IPS DF 4.7 (cell line): ENCODE data around the gene FBXO41.
"Not testable (repeated sequence)": the region's sequence is repeated elsewhere in the genome, so short reads cannot be mapped to it uniquely, and the experiment has no call there.

Experiments
- DNase-seq: peaks from one replicate; pipeline ENCODE4 v3.0.0-alpha.2; 2013; ENCODE audit warnings: low spot score; ENCODE audit errors: extremely low read depth

The FBXO41 gene

GRCh38 chr2:73262691-73263429 lies 21.4 kb downstream of the FBXO41 start:
- DNase-seq: not testable (repeated sequence)

DNA sequence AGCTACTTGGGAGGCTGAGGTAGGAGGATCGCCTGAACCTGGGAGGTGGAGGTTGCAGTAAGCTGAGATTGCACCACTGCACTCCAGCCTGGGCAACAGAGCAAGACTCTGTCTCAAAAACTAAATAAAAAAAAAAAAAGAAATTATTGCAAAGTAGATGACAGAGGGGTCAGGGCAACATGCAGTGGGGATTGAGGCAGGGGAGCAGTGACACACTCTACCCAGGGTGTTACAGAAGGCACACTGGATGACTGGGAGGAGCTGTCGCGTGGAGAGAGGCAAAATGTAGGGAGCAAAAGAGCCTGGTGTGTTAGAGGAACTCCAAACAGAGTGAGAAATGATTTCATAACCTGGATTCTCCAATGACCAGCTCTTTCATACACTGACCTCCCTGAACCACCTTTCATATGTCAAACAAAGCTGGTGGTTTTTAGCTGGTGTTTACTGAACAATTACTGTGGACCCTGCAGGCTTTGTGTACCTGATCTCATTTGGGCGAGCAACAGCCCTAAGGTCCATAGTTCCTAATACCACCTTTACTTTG lies 22.1 kb downstream of the FBXO41 start:
- DNase-seq: no peak

DNA sequence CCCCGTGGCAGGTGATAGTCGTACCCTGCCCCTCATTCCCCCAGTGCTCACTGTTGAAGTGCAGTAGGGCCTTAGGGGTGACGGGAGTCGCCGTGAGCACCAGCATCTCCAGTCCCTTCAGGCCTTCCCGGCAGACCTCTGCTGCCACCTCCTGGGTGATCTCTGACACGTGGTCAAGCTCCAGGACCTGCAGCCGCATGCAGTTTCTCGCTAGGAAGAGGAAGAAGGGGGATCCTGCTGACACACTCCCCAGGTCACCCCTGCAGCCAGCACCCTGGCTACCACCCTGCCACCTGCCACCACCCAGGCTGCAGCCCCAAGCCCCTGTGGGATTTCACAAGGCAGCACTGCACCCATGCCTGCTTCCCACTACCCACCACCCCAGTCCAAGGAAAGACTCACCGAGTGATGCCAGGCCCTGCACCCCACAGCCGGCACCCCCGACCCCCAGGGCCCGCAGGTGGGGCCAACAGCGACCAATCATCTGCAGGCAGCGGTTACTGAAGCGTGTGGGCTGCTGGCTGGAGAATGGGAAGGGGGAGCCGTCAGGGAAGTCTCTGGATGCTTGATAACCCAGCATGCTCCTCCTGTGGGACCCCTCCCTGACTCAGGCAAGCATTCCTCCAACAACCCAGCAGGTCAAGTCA lies 23.8 kb downstream of the FBXO41 start:
- no peak for DNase-seq

- DNase-seq: no peak
These were observed 24.5 kb downstream of the FBXO41 start for GRCh38 chr2:73259704-73260337.

DNA sequence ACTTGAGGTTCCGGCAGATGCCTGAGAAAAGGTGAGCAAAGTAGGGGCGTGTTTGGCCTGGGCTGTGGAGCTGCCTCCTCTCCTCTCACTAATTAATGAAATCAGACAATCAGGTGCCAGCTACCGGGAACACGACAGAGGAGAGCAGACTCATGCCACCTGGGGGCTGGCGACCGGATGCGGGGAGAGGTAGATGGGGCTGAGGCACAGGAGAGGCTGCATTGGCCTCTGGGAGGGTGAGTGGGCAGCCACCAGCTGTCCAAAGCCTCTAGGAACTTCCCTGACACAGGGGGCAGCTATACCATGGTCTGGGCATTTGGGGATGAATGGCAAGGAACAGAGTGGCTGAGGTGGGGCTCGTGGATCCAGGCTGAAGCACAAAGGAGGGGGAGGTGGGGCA lies 25.0 kb downstream of the FBXO41 start:
- no peak for DNase-seq

DNA sequence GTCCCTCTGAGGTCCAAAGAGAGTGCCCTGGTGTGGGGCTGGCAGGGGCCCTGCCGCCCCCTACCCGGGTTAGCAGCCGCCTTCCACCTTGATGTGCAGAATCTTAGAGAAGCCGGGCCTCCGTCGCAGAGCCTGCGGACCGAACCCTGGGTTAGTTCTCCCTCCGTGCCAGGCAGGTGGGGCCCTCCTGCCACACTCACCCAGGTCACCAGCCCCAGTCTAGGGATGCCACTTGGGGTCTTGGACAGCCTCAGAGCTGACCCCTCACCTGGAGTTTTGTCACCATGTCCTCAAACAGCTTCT lies 25.4 kb downstream of the FBXO41 start:
- DNase-seq: no peak

DNA sequence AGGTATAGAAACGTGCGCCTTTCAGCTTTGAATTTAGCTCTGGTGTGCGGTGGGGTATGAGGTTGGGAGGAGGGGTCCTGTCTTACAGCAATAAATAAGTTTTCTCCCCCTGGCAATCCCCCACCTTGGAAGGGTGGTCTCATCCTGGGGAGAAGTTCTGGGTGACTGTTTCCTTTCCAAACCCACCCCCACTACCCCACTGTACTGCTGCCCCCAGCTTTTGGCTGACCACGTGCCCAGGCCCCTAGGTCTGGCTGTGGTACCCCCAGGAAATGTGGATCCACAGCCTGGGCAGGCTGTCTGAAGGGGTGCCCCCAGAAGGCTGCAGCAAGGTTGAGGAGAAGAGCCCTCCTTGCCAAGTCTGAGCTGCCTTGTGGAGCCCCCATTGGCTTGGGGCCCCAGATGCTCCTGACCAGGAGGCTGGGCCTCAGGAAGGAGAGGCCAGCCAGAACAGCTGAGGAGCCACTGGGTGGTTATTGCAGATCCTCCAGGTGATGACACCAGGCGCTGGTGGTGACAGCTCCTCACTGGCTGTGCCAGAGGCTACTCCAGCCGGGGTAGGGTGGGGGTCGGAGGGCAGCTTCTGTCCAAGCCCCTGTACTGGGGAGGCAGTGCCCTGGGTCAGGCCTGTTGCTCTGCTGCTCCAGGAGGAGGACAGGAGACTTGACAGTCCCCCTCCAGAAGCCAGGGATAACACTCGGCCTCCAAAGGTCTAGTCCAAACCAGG lies 25.9 kb downstream of the FBXO41 start:
- DNase-seq: no peak

- no peak for DNase-seq
These were observed 26.7 kb downstream of the FBXO41 start for GRCh38 chr2:73257425-73258125.

DNA sequence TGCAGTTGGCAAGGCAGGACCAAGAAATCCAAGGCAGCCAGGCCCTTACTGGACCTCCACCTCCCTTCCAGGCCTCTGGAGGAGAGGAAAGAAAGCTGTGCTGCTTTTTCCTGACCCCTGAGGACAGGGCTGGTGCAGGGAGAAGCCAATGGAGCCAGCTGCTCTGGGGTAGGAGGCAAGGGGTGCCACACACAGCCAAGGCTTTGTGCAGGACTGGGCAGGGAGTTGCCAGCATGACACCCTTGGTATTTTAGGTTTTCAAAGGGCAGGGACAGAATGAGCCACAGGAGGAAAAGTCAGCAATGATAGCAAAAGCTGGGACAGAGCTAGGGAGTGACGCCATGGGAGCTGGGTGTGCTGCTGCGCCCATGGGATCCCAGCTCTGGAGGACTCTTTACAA lies 27.3 kb downstream of the FBXO41 start:
- DNase-seq: no peak

- DNase-seq: no peak
These were observed 27.7 kb downstream of the FBXO41 start for GRCh38 chr2:73256618-73256922.

- no peak for DNase-seq
These were observed 28.2 kb downstream of the FBXO41 start for GRCh38 chr2:73255907-73256617.

DNA sequence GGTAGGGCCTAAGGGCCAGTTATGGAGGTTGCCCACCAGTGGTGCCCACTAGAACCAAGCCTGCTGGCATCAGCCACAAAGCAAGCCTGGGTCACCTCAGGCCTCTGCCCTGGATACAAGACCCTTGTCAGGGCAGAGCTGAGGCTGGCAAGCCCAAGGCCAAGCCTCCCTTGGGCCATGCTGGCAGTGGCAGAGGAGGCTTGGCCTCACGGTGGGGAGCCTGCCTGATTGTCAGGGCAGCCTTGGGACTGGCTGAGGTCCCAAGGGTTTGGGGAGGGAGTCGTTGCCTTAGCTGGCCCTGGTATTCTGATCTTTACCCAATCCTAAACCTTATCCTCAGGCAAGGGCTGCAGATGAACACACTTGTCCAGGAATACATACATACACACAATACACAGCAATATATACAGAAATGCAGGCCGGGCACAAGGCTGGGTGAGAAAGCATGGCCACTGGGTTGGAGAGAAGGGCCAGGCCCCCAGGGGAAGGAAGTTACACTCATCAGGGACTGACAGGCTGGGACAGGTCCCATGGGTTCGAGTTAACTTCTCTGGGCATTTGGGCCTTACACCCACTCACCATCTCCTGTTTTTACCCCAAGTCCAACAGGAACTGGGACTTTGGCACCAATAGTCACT lies 29.2 kb downstream of the FBXO41 start:
- DNase-seq: no peak

DNA sequence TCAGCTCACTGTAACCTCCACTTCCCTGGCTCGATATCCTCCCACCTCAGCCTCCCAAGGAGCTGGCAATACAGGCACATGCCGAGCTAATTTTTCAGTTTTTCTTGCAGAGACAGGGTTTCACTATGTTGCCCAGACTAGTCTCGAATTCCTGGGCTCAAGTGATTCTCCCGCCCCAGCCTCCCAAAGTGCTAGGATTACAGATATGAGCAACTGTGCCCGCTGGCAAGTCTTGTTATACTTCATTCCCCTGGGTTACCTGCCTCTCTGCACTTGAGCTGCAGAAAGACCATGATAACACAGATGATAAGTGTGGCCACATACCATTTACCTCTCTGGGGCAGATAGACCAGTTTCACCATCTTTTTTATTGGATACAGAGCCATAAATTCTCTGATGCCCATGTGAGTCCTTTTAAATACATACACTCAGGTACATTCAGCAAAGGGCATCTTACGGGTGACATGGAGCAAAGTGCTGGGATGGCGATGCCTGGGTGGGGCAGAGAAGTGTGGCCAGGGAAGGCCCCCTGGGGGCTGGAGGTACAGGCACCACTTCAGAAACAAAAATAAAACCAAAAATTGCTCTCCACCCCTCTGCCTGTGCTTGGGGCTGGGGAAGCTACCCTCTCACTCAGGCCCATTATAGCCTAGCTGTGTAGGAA lies 29.8 kb downstream of the FBXO41 start:
- no peak for DNase-seq

DNA sequence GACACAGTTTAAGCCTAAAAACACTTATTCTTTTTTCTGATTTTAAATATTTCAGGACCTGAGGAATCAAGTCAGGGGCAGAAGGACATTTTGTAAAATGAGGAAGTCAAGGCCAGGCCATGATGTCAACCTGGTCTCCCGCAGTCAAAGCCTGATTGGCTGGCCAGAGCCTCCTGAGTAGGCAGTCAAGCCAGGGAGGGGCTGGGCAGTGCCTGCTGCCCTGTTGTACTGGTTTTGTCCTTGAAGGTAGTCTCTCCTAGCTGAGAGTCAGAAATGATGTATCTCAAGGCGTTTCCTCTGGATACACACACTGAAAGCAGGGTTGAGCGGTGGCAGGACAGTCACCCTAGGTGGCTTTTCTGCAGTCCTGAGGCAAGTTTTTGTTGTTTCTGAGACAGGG lies 30.4 kb downstream of the FBXO41 start:
- DNase-seq: no peak

DNA sequence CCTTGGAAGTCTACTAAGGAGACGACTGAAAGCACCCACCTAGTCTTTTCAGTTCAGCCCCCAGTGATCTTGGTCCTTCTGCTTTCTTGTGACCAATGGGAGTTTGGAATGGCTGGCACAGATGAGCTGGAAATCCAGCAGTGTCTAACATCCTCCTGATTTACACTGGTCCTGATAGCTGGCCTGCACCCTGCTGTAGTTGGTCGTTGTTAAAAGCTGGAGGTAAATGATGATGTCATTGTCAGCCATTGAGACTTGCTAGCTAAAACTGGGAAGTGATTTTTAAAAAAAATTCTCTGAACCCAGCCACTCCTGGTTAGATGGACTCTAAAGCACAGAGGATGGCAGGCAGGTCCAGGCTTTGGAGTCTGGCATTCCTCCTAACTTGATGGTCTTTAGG lies 30.9 kb downstream of the FBXO41 start:
- DNase-seq: no peak

DNA sequence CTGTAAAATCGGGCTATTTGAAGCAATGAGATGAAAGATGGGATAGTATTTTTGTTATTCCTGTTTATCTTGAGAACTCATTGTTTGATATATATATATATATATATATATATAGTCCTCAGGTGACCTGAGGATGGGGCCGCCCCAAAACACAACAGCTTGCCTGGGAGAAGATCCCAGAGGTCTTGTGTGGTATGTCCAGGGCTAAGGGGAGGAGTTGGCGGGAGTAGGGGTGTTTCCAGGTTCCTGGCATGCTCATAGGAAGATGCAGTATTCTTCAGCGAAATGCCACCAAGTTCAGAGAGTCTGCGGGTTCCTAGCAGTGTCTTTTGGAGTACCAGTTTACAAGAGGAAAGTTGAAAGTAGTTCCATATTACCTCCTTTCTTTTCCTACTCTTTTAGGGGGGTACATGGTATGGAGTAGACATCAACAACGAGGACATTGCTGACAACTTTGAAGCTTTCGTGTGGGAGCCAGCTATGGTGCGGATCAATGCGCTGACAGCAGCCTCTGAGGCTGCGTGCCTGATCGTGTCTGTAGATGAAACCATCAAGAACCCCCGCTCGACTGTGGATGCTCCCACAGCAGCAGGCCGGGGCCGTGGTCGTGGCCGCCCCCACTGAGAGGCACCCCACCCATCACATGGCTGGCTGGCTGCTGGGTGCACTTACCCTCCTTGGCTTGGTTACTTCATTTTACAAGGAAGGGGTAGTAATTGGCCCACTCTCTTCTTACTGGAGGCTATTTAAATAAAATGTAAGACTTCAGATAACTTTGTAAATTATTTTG lies 31.8 kb downstream of the FBXO41 start:
- no peak for DNase-seq

GRCh38 chr2:73250872-73251846 lies 33.1 kb downstream of the FBXO41 start:
- no peak for DNase-seq

DNA sequence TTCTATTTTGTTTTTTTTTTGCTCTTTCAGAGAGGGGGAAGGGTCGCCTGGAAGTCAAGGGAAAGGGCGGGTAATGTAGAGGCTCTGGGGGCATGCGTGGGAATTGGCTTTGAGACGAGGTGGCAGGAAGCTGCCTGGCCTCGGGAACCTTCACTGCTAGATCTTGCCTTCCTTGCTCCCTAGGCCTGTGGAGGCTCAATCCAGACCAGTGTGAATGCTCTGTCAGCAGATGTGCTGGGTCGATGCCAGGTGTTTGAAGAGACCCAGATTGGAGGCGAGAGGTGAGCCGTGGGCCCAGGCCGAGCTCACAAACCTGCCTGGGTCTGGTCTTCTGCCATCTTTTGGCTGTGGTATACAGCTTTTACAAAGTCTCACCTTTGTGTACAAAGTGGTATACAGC lies 34.6 kb downstream of the FBXO41 start:
- DNase-seq: no peak
